GM18517 (cell line): ENCODE data around the gene ITGB3BP.
"Not testable (repeated sequence)": the region's sequence is repeated elsewhere in the genome, so short reads cannot be mapped to it uniquely, and the experiment has no call there.

Source experiments
- ATAC-seq: cut with Tn5 transposase; IDR thresholded peaks from one replicate; pipeline ENCODE4 v1.9.1; 2021; ENCODE audit warnings: mild to moderate bottlenecking, moderate library complexity; ENCODE audit not compliant: unreplicated experiment

ITGB3BP gene

DNA sequence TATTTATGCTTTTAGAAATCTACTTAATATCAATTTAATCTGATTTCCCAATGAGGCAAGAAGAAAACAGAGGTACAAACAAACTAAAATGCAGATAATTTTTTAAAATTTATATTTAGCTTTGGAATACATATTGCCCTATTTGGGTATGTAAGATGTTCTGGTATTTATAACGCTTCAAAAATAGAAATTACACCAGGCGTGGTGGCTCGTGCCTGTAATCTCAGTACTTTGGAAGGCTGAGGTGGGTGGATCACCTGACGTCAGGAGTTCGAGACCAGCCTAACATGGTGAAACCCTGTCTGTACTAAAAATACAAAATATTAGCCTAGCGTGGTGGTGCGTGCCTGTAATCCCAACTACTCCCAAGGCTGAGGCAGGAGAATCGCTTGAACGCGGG, 13.3 kb downstream of the ITGB3BP start:
- ATAC-seq: no peak

- no peak for ATAC-seq
These were observed 16.2 kb downstream of the ITGB3BP start for GRCh38 chr1:63506782-63507181.

- no peak for ATAC-seq
These were observed 21.8 kb downstream of the ITGB3BP start for GRCh38 chr1:63501256-63501655.

- ATAC-seq: no peak
These were observed 24.9 kb downstream of the ITGB3BP start for GRCh38 chr1:63498106-63498505.

DNA sequence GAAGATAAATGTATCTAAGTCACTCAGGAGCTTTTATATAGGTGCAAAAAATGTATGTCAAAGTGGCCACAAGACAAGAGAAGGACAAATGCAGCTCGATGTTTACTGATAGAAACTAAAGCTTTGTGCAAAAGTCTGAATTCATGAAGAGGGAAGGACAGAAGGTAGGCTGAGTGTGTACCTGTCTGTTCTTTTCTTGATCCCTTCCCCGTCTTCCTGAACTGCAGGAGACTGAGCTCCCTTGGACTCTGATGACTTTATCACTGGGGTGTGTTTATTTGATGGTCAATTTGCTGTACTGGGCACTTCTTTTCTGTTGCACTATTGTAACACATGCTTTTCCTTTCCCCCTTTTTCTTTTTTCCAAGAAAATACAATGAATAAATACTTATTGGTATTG, 25.4 kb downstream of the ITGB3BP start:
- ATAC-seq: no peak

DNA sequence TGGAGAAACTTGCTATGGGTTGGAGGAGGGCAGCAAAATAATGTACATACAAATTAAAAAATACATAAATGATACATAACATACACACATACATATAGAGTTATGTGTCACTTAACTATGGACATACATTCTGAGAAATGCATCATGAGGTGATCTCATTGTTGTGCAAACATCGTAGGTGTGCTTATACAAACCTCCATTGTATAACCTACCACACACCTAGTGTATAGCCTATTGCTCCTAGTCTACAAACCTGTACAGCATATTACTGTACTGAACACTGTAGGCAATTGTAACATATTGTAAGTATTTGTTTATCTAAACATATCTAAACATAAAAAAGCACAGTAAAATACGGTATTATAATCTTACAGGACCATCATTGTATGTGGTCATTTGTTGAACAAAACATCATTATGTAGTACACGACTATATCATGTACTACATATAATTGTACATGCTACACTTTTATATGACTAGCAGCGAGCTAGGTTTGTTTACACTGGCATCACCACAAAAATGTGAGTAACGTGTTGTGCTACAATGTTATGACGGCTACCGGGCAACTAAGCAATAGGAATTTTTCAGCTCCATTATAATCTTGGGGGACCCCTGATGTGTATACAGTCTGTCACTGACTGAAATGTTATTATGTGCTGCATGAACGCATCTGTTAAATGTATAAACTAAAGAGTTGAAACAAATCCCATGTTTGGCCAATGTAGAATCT, 35.5 kb downstream of the ITGB3BP start:
- no peak for ATAC-seq

DNA sequence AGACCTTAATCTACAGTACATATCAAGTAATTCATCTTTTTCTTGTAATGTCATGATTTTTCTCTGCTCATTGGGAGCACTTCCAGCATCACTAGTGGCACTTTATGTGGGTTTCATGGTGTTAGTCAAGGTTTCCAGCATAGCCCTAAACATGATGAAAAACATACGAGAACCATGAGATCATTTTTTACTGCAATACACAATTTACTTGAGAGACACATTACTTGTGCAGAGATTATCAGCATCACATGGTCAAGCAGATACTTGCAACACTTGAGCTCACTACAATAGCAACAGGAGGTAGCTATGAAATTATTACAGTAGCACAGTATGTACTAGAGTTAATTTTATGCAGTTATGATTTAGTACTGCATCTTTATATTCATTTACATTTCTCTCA, 36.4 kb downstream of the ITGB3BP start:
- ATAC-seq: no peak

- ATAC-seq: no peak
These were observed 43.0 kb downstream of the ITGB3BP start for GRCh38 chr1:63480057-63480456.

DNA sequence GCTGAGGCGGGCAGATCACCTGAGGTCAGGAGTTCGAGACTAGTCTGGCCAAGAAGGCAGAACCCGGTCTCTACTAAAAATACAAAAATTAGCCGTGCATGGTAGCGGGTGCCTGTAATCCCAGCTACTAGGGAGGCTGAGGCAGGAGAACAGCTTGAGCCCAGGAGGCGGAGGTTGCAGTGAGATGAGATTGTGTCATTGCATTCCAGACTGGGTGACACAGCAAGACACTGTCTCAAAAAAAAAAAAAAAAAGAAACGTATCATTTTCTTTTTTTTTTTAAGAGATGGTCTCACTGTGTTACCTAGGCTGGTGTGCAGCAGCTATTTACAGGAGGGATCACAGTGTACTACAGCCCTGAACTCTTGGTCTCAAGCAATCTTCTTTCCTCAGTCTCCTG, 47.3 kb downstream of the ITGB3BP start:
- no peak for ATAC-seq

DNA sequence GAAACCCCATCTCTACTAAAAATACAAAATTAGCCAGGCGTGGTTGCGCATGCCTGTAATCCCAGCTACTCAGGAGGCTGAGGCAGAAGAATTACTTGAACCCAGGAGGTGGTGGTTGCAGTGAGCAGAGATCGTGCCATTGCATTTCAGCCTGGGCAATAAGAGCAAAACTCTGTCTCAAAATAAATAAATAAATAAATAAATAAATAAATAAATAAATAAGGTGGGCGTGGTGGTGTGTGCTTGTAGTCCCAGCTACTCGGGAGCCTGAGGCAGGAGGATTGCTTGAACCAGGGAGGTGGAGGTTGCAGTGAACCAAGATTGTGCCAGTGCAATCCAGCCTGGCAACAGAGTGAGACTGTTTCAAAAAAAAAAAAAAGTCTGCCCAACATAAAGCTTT, 54.3 kb downstream of the ITGB3BP start:
- ATAC-seq: not testable (repeated sequence)

- ATAC-seq: no peak
These were observed 56.3 kb downstream of the ITGB3BP start for GRCh38 chr1:63466759-63467158.

DNA sequence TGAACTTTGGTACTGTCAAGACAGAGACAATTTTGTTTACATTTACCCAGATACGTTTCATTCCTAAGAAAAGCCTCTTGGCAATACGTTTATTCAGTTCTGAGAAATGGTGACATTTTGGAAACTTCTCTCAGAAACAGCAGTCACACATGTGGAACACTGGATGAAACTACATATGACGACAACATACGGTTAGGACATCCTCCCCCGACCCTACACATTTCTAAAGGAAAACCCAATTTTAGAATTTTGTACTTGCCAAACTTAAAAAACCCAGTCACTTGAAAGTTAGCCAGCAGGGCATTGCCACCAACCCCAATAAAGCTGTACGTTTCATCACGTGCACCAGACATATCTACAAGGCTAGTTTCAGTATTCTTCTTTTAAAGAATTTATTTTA, 56.8 kb downstream of the ITGB3BP start:
- no peak for ATAC-seq

DNA sequence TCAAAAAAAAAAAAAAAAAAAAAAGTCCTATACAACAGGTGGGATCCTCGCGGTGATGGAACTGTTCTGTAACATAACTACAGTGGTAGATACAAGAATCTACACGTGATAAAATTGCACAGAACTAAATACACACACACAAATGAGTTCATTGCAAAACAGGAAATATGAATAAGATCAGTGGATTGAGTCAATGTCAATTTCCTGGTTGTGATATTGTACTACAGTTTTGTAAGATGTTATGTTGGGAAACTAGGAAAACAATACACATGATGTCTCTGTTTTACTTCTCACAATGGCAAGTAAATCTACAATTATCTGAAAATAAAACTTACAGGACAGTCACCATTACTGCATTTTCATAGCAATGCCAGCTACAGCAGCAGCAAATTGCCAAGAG, 59.8 kb downstream of the ITGB3BP start:
- no peak for ATAC-seq

- no peak for ATAC-seq
These were observed 61.3 kb downstream of the ITGB3BP start for GRCh38 chr1:63461661-63462230.

- ATAC-seq: no peak
These were observed 64.3 kb downstream of the ITGB3BP start for GRCh38 chr1:63458750-63459149.

- ATAC-seq: no peak
These were observed 68.8 kb downstream of the ITGB3BP start for GRCh38 chr1:63454269-63454668.

DNA sequence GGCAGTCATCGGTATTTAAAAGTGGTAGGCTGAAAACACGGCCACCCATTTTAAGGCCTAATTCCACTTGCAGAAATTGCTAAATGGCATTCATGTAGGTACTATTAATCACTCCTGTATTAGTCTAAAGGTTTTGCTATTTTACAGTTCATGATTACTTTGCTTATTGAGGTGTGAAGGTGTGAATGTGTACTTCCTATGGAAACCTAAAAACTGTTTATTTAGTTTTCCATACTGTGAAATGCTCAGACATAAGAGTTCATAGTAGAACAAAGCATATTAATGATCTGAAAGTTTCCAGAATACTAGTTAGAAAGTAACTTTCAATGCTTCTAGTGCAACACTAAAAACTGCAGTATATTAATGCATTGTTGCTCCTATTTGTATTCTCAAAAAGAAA, 69.8 kb downstream of the ITGB3BP start:
- ATAC-seq: no peak

DNA sequence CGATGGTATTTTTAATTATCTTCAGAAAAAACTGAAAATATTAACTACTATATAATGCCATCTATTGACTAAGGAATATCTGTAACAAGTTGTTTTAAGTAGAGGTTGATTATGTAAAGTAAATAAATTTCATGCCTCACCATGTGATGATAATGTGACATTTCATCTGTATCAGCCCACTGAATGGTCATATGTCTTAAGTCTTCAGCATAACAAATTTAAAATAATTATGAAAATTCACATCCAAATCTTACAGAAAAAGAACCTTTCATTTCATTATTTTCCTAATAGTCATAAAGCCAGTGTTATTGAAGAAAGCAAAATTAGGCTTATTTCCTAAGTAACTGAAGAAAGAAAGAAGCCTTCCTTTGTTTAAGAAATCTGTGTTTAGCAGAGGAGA, 72.6 kb downstream of the ITGB3BP start:
- no peak for ATAC-seq

- ATAC-seq: no peak
These were observed 74.2 kb downstream of the ITGB3BP start for GRCh38 chr1:63448731-63449246.

DNA sequence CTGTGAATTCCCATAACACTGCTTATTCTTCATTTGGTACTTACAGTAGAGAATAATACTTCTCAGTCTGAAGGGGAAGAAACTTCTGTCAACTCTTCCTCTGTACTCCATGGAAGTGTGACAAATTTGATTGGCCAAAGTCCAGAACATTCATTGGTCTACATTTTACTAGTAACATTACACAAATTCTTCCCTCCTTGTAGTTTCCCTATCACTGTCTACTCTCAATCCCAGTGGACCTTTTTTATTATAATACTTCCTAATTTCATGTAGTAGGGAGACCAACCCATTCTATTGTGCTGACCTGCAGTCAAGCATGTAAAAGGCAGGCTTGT, 80.9 kb downstream of the ITGB3BP start:
- no peak for ATAC-seq

DNA sequence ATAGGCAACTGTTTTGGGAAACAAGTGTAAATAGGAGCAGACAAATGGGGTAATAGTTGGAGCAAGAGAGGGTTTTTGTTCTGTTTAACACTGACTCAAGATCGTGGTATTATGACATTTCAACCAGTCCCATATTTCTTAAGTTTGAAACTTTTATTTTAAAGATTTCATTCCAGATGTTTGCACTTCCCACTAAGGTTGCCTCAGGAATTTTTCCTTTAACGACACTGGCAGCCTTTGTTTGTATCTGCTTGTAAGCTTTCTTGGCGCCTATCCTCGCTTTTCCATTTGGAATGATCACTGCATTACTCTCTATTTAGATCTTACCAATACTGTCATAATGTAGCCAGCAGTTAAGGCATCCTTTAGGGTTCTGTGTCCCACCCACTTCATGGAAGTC, 87.9 kb downstream of the ITGB3BP start:
- no peak for ATAC-seq

DNA sequence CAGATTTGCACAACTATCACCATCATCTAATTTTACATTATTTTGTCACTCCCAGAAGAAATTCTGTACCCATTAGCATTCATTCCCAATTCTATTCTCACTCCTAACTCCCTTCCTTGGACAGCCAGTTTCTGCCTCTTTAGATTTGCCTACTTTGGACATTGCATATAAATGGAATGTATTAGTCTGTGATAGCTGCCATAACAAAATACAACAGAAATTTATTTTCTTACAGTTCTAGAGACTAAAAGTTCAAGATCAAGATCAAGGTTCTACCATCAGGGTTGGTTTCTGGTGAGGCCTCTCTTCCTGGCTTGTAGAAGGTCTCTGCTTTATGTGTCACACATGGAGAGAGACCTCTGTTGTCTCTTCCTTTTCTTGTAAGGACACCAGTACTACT, 93.7 kb downstream of the ITGB3BP start:
- ATAC-seq: no peak

GRCh38 chr1:63428815-63429214, 94.2 kb downstream of the ITGB3BP start:
- ATAC-seq: no peak
